ENCODE measurements around the gene MAPKBP1.

GRCh38 chr15:41844814-41845213 lies 70.5 kb downstream of the MAPKBP1 start:
- TF ChIP-seq POLR2A (IDR thresholded peaks at IDR 0.05; ENCODE audit: low read length): no peak
- no peak for TF ChIP-seq GATA1 (IDR thresholded peaks at IDR 0.05; ENCODE audit: low read depth, low read length)

Data from erythroblast (primary cell).